IgD-negative memory B cell (primary cell): ENCODE measurements around the gene B3GNT2. TPM values are rescaled to one million over a fixed set of nuclear protein-coding genes. Genes with fewer than 3 reads are reported as not detected.

Source experiments
- H3K27ac Mint-ChIP-seq, 3 donors: one replicate each; pipeline ENCODE4 v1.8.0; 2020 to 2022; ENCODE audit warnings: mild to moderate bottlenecking in 3 of 3, mixed read lengths in 3 of 3, moderate library complexity in 1 of 3
- H3K27me3 Mint-ChIP-seq: one replicate; pipeline ENCODE4 v1.8.0; 2021; ENCODE audit warnings: mixed read lengths
- H3K36me3 Mint-ChIP-seq: one replicate; pipeline ENCODE4 v1.8.0; 2020; ENCODE audit warnings: mild to moderate bottlenecking, mixed read lengths
- H3K4me1 Mint-ChIP-seq, 3 donors: one replicate each; pipeline ENCODE4 v1.8.0; 2020 to 2022; ENCODE audit warnings: mixed read lengths in 3 of 3, mild to moderate bottlenecking in 1 of 3
- H3K4me3 Mint-ChIP-seq, 4 donors: one replicate each; pipeline ENCODE4 v1.8.0; 2020 to 2022; ENCODE audit warnings: mild to moderate bottlenecking in 4 of 4, mixed read lengths in 4 of 4, moderate library complexity in 3 of 4
- H3K9me3 Mint-ChIP-seq, 3 donors: one replicate each; pipeline ENCODE4 v1.8.0; 2020 to 2021; ENCODE audit warnings: mixed read lengths in 3 of 3, mild to moderate bottlenecking in 1 of 3
- polyA plus RNA-seq: library from polyadenylated mRNA; unstranded; fragments of 300-500 nt; fragmentation: Illumina TruSeq; gene quantifications from one replicate; pipeline ENCODE4 v1.2.3, GENCODE V29; 2021

B3GNT2 gene
- polyA plus RNA-seq, 1 donor from 2014 or later, result 25.1 TPM

- H3K4me3 Mint-ChIP-seq, result no peak overlapping the region
- peak overlapping the region in 2 of 3 donors; percentile 8 to 20 for H3K27ac Mint-ChIP-seq
These were observed 10.1 kb downstream of the B3GNT2 start for GRCh38 chr2:62206024-62206423.

GRCh38 chr2:62207491-62207890 lies 11.6 kb downstream of the B3GNT2 start:
- peak overlapping the region; percentile 32 to 87 (median 53) for H3K27ac Mint-ChIP-seq
- H3K9me3 Mint-ChIP-seq, result peaks cover 0 to 6% (median 2%) of the 10 kb centered on the region in 3 donors
- H3K4me1 Mint-ChIP-seq, result peaks cover 34 to 58% (median 39%) of the 10 kb centered on the region in 3 donors
- H3K27me3 Mint-ChIP-seq, result no peaks in the 10 kb centered on the region
- peaks cover 7% of the 10 kb centered on the region for H3K36me3 Mint-ChIP-seq
- H3K4me3 Mint-ChIP-seq, result no peak overlapping the region

More at GRCh38 chr2:62206024-62206423, 10.1 kb downstream of the B3GNT2 start:
- H3K27me3 Mint-ChIP-seq, result no peaks in the 10 kb centered on the region
- peaks cover 3% of the 10 kb centered on the region for H3K36me3 Mint-ChIP-seq
- no peaks in the 10 kb centered on the region for H3K9me3 Mint-ChIP-seq
- H3K4me1 Mint-ChIP-seq, result peaks cover 46 to 71% (median 52%) of the 10 kb centered on the region in 3 donors

GRCh38 chr2:62208074-62208757 lies 12.3 kb downstream of the B3GNT2 start:
- Mint-ChIP-seq H3K36me3 (peaks cover 7% of the 10 kb centered on the region), H3K9me3 (peaks cover 0 to 6% (median 2%) of the 10 kb centered on the region in 3 donors), H3K4me3 (no peak overlapping the region), H3K27me3 (no peaks in the 10 kb centered on the region), H3K4me1 (peaks cover 31 to 58% (median 34%) of the 10 kb centered on the region in 3 donors), H3K27ac (peak overlapping the region; percentile 44 to 59 (median 57))

- peak overlapping the region; percentile 44 to 59 (median 57) for H3K27ac Mint-ChIP-seq
These were observed 12.8 kb downstream of the B3GNT2 start for GRCh38 chr2:62208758-62209114.

GRCh38 chr2:62209427-62209991 lies 13.6 kb downstream of the B3GNT2 start:
- Mint-ChIP-seq H3K36me3 (peaks cover 11% of the 10 kb centered on the region), H3K27me3 (no peaks in the 10 kb centered on the region), H3K4me3 (peak overlapping the region in 1 of 4 donors; percentile 58), H3K4me1 (peaks cover 28 to 62% (median 42%) of the 10 kb centered on the region in 3 donors), H3K9me3 (peaks cover 0 to 6% (median 2%) of the 10 kb centered on the region in 3 donors), H3K27ac (peak overlapping the region in 2 of 3 donors; percentile 16 to 44)

More at GRCh38 chr2:62208758-62209114, 12.8 kb downstream of the B3GNT2 start:
- H3K27me3 Mint-ChIP-seq, result no peaks in the 10 kb centered on the region
- H3K4me3 Mint-ChIP-seq, result no peak overlapping the region
- peaks cover 27 to 57% (median 35%) of the 10 kb centered on the region in 3 donors for H3K4me1 Mint-ChIP-seq
- H3K36me3 Mint-ChIP-seq, result peaks cover 11% of the 10 kb centered on the region
- H3K9me3 Mint-ChIP-seq, result peaks cover 0 to 6% (median 2%) of the 10 kb centered on the region in 3 donors

GRCh38 chr2:62215306-62216064 lies 19.6 kb downstream of the B3GNT2 start:
- Mint-ChIP-seq H3K9me3 (peaks cover 3 to 6% (median 5%) of the 10 kb centered on the region in 3 donors), H3K36me3 (peaks cover 8% of the 10 kb centered on the region), H3K27ac (peak overlapping the region in 1 of 3 donors; percentile 23), H3K4me1 (peaks cover 28 to 53% (median 48%) of the 10 kb centered on the region in 3 donors), H3K4me3 (no peak overlapping the region), H3K27me3 (no peaks in the 10 kb centered on the region)

GRCh38 chr2:62216113-62216512 lies 20.2 kb downstream of the B3GNT2 start:
- no peaks in the 10 kb centered on the region for H3K27me3 Mint-ChIP-seq
- H3K4me3 Mint-ChIP-seq, result no peak overlapping the region
- peaks cover 3 to 6% (median 5%) of the 10 kb centered on the region in 3 donors for H3K9me3 Mint-ChIP-seq
- peaks cover 31 to 59% (median 55%) of the 10 kb centered on the region in 3 donors for H3K4me1 Mint-ChIP-seq
- peak overlapping the region in 1 of 3 donors; percentile 23 for H3K27ac Mint-ChIP-seq
- H3K36me3 Mint-ChIP-seq, result peaks cover 8% of the 10 kb centered on the region

- H3K9me3 Mint-ChIP-seq, result peaks cover 3 to 4% (median 4%) of the 10 kb centered on the region in 3 donors
- H3K4me1 Mint-ChIP-seq, result peaks cover 31 to 61% (median 58%) of the 10 kb centered on the region in 3 donors
- H3K27me3 Mint-ChIP-seq, result no peaks in the 10 kb centered on the region
- H3K4me3 Mint-ChIP-seq, result peak overlapping the region in 1 of 4 donors; percentile 23
- peak overlapping the region in 1 of 3 donors; percentile 23 for H3K27ac Mint-ChIP-seq
- H3K36me3 Mint-ChIP-seq, result peaks cover 6% of the 10 kb centered on the region
These were observed 20.7 kb downstream of the B3GNT2 start for GRCh38 chr2:62216616-62217015.

GRCh38 chr2:62217421-62217820 lies 21.5 kb downstream of the B3GNT2 start:
- H3K27ac Mint-ChIP-seq, result no peak overlapping the region
- H3K4me1 Mint-ChIP-seq, result peaks cover 36 to 68% (median 64%) of the 10 kb centered on the region in 3 donors
- H3K9me3 Mint-ChIP-seq, result peaks cover 0 to 3% (median 3%) of the 10 kb centered on the region in 3 donors
- no peaks in the 10 kb centered on the region for H3K27me3 Mint-ChIP-seq
- peaks cover 9% of the 10 kb centered on the region for H3K36me3 Mint-ChIP-seq
- no peak overlapping the region for H3K4me3 Mint-ChIP-seq

- Mint-ChIP-seq H3K36me3 (peaks cover 10% of the 10 kb centered on the region), H3K27ac (peak overlapping the region in 1 of 3 donors; percentile 83), H3K4me1 (peaks cover 37 to 69% (median 67%) of the 10 kb centered on the region in 3 donors), H3K27me3 (no peaks in the 10 kb centered on the region), H3K4me3 (no peak overlapping the region), H3K9me3 (peaks cover 0 to 3% (median 3%) of the 10 kb centered on the region in 3 donors)
These were observed 22.1 kb downstream of the B3GNT2 start for GRCh38 chr2:62217970-62218369.

GRCh38 chr2:62219407-62220159 lies 23.7 kb downstream of the B3GNT2 start:
- Mint-ChIP-seq H3K4me1 (peaks cover 39 to 64% (median 56%) of the 10 kb centered on the region in 3 donors), H3K36me3 (peaks cover 12% of the 10 kb centered on the region), H3K9me3 (peaks cover 0 to 3% (median 3%) of the 10 kb centered on the region in 3 donors), H3K27me3 (no peaks in the 10 kb centered on the region), H3K27ac (peak overlapping the region in 2 of 3 donors; percentile 77 to 86), H3K4me3 (no peak overlapping the region)

- peaks cover 35 to 57% (median 44%) of the 10 kb centered on the region in 3 donors for H3K4me1 Mint-ChIP-seq
- H3K9me3 Mint-ChIP-seq, result peaks cover 0 to 3% (median 3%) of the 10 kb centered on the region in 3 donors
- H3K36me3 Mint-ChIP-seq, result peaks cover 18% of the 10 kb centered on the region
- H3K4me3 Mint-ChIP-seq, result no peak overlapping the region
- H3K27ac Mint-ChIP-seq, result no peak overlapping the region
- no peaks in the 10 kb centered on the region for H3K27me3 Mint-ChIP-seq
These were observed 25.2 kb downstream of the B3GNT2 start for GRCh38 chr2:62221141-62221540.

GRCh38 chr2:62222171-62222570 lies 26.3 kb downstream of the B3GNT2 start:
- Mint-ChIP-seq H3K36me3 (peaks cover 18% of the 10 kb centered on the region), H3K27ac (peak overlapping the region in 2 of 3 donors; percentile 40 to 84), H3K27me3 (no peaks in the 10 kb centered on the region), H3K4me1 (peaks cover 30 to 49% (median 39%) of the 10 kb centered on the region in 3 donors), H3K4me3 (no peak overlapping the region), H3K9me3 (peaks cover 0 to 3% (median 3%) of the 10 kb centered on the region in 3 donors)

GRCh38 chr2:62222674-62223073 lies 26.8 kb downstream of the B3GNT2 start:
- peak overlapping the region in 1 of 3 donors; percentile 84 for H3K27ac Mint-ChIP-seq
- peaks cover 0 to 3% (median 3%) of the 10 kb centered on the region in 3 donors for H3K9me3 Mint-ChIP-seq
- no peaks in the 10 kb centered on the region for H3K27me3 Mint-ChIP-seq
- H3K36me3 Mint-ChIP-seq, result peaks cover 18% of the 10 kb centered on the region
- H3K4me1 Mint-ChIP-seq, result peaks cover 30 to 49% (median 40%) of the 10 kb centered on the region in 3 donors
- peak overlapping the region in 1 of 4 donors; percentile 52 for H3K4me3 Mint-ChIP-seq
